CD1c-positive myeloid dendritic cell (primary cell): ENCODE results near the gene TARM1.
"Not testable (repeated sequence)": the region's sequence is repeated elsewhere in the genome, so short reads cannot be mapped to it uniquely, and the experiment has no call there.

ENCODE experiments used
- DNase-seq: peaks from one replicate; pipeline ENCODE4 v3.0.0-alpha.2; 2016; ENCODE audit errors: extremely low spot score

Gene TARM1

GRCh38 chr19:54099903-54100255, 18.7 kb upstream of the TARM1 start:
- not testable (repeated sequence) for DNase-seq

- peak; percentile 25 for DNase-seq
Measured at GRCh38 chr19:54099190-54099902, 18.2 kb upstream of the TARM1 start.

GRCh38 chr19:54096617-54097106, 15.5 kb upstream of the TARM1 start:
- peak; percentile 55 for DNase-seq

- peak; percentile 50 for DNase-seq
Measured at GRCh38 chr19:54095859-54096616, 14.9 kb upstream of the TARM1 start.

- DNase-seq, result no peak
Measured at GRCh38 chr19:54095136-54095858, 14.1 kb upstream of the TARM1 start.

- no peak for DNase-seq
Measured at GRCh38 chr19:54094426-54095000, 13.3 kb upstream of the TARM1 start.

- no peak for DNase-seq
Measured at GRCh38 chr19:54084410-54084809, 3.2 kb upstream of the TARM1 start.

GRCh38 chr19:54077334-54077733, 3.8 kb downstream of the TARM1 start:
- DNase-seq, result peak; percentile 72

- no peak for DNase-seq
Measured at GRCh38 chr19:54074851-54075250, 6.3 kb downstream of the TARM1 start.

- DNase-seq, result no peak
Measured at GRCh38 chr19:54073829-54074228, 7.3 kb downstream of the TARM1 start.

- no peak for DNase-seq
Measured at GRCh38 chr19:54069470-54069869, 11.7 kb downstream of the TARM1 start.

- no peak for DNase-seq
Measured at GRCh38 chr19:54063350-54064116, 17.6 kb downstream of the TARM1 start, which contains the start of gene VSTM1. VSTM1 (minus strand) TSS chr19:54063897; CDS start chr19:54063777, 120 bp downstream.

GRCh38 chr19:54062643-54063042, 18.5 kb downstream of the TARM1 start:
- DNase-seq, result peak; percentile 51

- DNase-seq, result peak; percentile 83
Measured at GRCh38 chr19:54047616-54048015, 33.5 kb downstream of the TARM1 start.

- DNase-seq, result no peak
Measured at GRCh38 chr19:54045771-54046170, 35.4 kb downstream of the TARM1 start.

- no peak for DNase-seq
Measured at GRCh38 chr19:54042989-54043388, 38.2 kb downstream of the TARM1 start.

- no peak for DNase-seq
Measured at GRCh38 chr19:54041969-54042606, 39.1 kb downstream of the TARM1 start.

GRCh38 chr19:54040003-54040402, 41.2 kb downstream of the TARM1 start:
- DNase-seq, result no peak

GRCh38 chr19:54036542-54036941, 44.6 kb downstream of the TARM1 start:
- not testable (repeated sequence) for DNase-seq
